Liver (tissue), 9 donors: ENCODE data around the gene SLC8A3. TPM values are rescaled to one million over a fixed set of nuclear protein-coding genes. Genes with fewer than 3 reads are reported as not detected.
A peak's percentile ranks its signal among the peaks of the same experiment; 100 is the strongest.

Experiments
- DNase-seq: peaks from one replicate; pipeline ENCODE4 v3.0.0-alpha.2; 2017; ENCODE audit warnings: low spot score
- H3K27ac ChIP-seq, 2 donors: one replicate each; pipeline ENCODE4 v1.7.0; 2013; ENCODE audit warnings: inconsistent platforms in 2 of 2, low read length in 2 of 2, control low read depth in 1 of 2, low read depth in 1 of 2, mild to moderate bottlenecking in 1 of 2
- H3K27me3 ChIP-seq, 4 donors: one replicate each; pipeline versions ENCODE4 v1.6.1 to v1.7.0; 2013; ENCODE audit warnings: low read length in 3 of 4, inconsistent platforms in 1 of 4, mild to moderate bottlenecking in 1 of 4, moderate library complexity in 1 of 4; ENCODE audit not compliant: control insufficient read depth in 4 of 4, insufficient read depth in 4 of 4
- H3K36me3 ChIP-seq, 4 donors: one replicate each; pipeline versions ENCODE4 v1.6.1 to v1.7.0; 2013; ENCODE audit warnings: low read length in 3 of 4, mild to moderate bottlenecking in 3 of 4, low read depth in 1 of 4, moderate library complexity in 1 of 4; ENCODE audit not compliant: control insufficient read depth in 4 of 4, insufficient read depth in 3 of 4
- H3K4me1 ChIP-seq, 4 donors: one replicate each; pipeline versions ENCODE4 v1.6.1 to v1.7.0; 2013; ENCODE audit warnings: low read length in 3 of 4, mild to moderate bottlenecking in 3 of 4, moderate library complexity in 1 of 4; ENCODE audit not compliant: control insufficient read depth in 4 of 4, insufficient read depth in 4 of 4
- H3K4me3 ChIP-seq, 3 donors: one replicate each; pipeline versions ENCODE4 v1.6.1 to v1.7.0; 2013; ENCODE audit warnings: low read length in 3 of 3, control low read depth in 1 of 3, low read depth in 1 of 3, mild to moderate bottlenecking in 1 of 3
- H3K9ac ChIP-seq, 2 donors: one replicate each; pipeline ENCODE4 v1.7.0; 2013; ENCODE audit warnings: low read length in 2 of 2, mild to moderate bottlenecking in 2 of 2, moderate library complexity in 2 of 2, control low read depth in 1 of 2, low read depth in 1 of 2
- H3K9me3 ChIP-seq, 4 donors: one replicate each; pipeline versions ENCODE4 v1.6.1 to v1.7.0; 2013; ENCODE audit warnings: low read length in 3 of 4; ENCODE audit not compliant: control insufficient read depth in 4 of 4
- ATF3 ChIP-seq: IDR thresholded peaks from 2 replicates; pipeline ENCODE4 v1.6.1; 2016; ENCODE audit warnings: antibody characterized with exemption
- CTCF ChIP-seq: fragments of 150-350 bp; IDR thresholded peaks from 2 replicates; pipeline ENCODE4 v1.5.1; 2017; ENCODE audit warnings: improper control_type of control experiment, low read depth, low read length; ENCODE audit not compliant: missing input control
- EGR1 ChIP-seq, 2 donors: IDR thresholded peaks; 2 replicates each; pipeline ENCODE4 v1.6.1; 2016 to 2018; ENCODE audit warnings: antibody characterized with exemption in 2 of 2, low read depth in 2 of 2
- FOXA1 ChIP-seq: IDR thresholded peaks from 2 replicates; pipeline ENCODE4 v1.6.1; 2016; ENCODE audit warnings: antibody characterized with exemption
- FOXA2 ChIP-seq: IDR thresholded peaks from 2 replicates; pipeline ENCODE4 v1.6.1; 2016; ENCODE audit warnings: antibody characterized with exemption
- GABPA ChIP-seq, 2 donors: IDR thresholded peaks in 1 of 2; conservative IDR thresholded peaks in 1 of 2; 2 replicates each; pipeline ENCODE4 v1.6.1; 2016; ENCODE audit warnings: antibody characterized with exemption in 2 of 2, mild to moderate bottlenecking in 1 of 2, moderate library complexity in 1 of 2
- HNF4A ChIP-seq, 2 donors: conservative IDR thresholded peaks; 2 replicates each; pipeline ENCODE4 v1.6.1; 2016; ENCODE audit warnings: antibody characterized with exemption in 2 of 2, mild to moderate bottlenecking in 2 of 2
- HNF4G ChIP-seq: IDR thresholded peaks from 2 replicates; pipeline ENCODE4 v1.6.1; 2016; ENCODE audit warnings: antibody characterized with exemption
- MAX ChIP-seq: IDR thresholded peaks from 2 replicates; pipeline ENCODE4 v1.6.1; 2016; ENCODE audit warnings: antibody characterized with exemption
- NR2F2 ChIP-seq: IDR thresholded peaks from 2 replicates; pipeline ENCODE4 v1.6.1; 2016; ENCODE audit warnings: antibody characterized with exemption
- RAD21 ChIP-seq, 2 donors: IDR thresholded peaks; 2 replicates each; pipeline ENCODE4 v1.6.1; 2016; ENCODE audit warnings: antibody characterized with exemption in 2 of 2, mild to moderate bottlenecking in 2 of 2
- REST ChIP-seq: IDR thresholded peaks from 2 replicates; pipeline ENCODE4 v1.6.1; 2016; ENCODE audit warnings: antibody characterized with exemption, mild to moderate bottlenecking
- RXRA ChIP-seq, 2 donors: IDR thresholded peaks; 2 replicates each; pipeline ENCODE4 v1.6.1; 2017 to 2018; ENCODE audit warnings: antibody characterized with exemption in 2 of 2, mild to moderate bottlenecking in 1 of 2
- SP1 ChIP-seq: IDR thresholded peaks from 2 replicates; pipeline ENCODE4 v1.6.1; 2018; ENCODE audit warnings: antibody characterized with exemption, mild to moderate bottlenecking
- TAF1 ChIP-seq: conservative IDR thresholded peaks from 2 replicates; pipeline ENCODE4 v1.6.1; 2016; ENCODE audit warnings: antibody characterized with exemption, mild to moderate bottlenecking
- YY1 ChIP-seq: IDR thresholded peaks from 2 replicates; pipeline ENCODE4 v1.6.1; 2016; ENCODE audit warnings: antibody characterized with exemption, mild to moderate bottlenecking
- ZBTB33 ChIP-seq: IDR thresholded peaks from 2 replicates; pipeline ENCODE4 v1.6.1; 2016; ENCODE audit warnings: antibody characterized with exemption
- WGBS: extraction: QIAGEN DNeasy Blood & Tissue Kit; methylation state at CpG from one replicate; pipeline ENCODE4 v1.1.7; 2013; 5-methylcytosine and 5-hydroxymethylcytosine counted together
- polyA plus RNA-seq, 2 donors: library from polyadenylated mRNA; stranded (reverse) in 1 of 2; unstranded in 1 of 2; fragments of 200-250 nt in 1 of 2; fragments of >200 nt in 1 of 2; fragmentation: Nextera tagmentation in 1 of 2; extraction: Ambion mirVana in 1 of 2; gene quantifications; one replicate each; pipeline versions ENCODE4 v1.2.1 to v1.2.3, GENCODE V29; 2013 to 2015
- total RNA-seq, 2 donors: library from RNA; depleted of rRNA; stranded (reverse); fragments of >200 nt; gene quantifications; one replicate each; pipeline ENCODE4 v1.2.3, GENCODE V29; 2014
- donor health status: healthy.
- donor health status: healthy.
- donor health status: healthy.
- donor health status: healthy.
- donor health status: healthy.

The SLC8A3 gene
- total and polyA plus RNA-seq, 4 donors, result 0.05 to 0.56 (median 0.10) TPM; not detected in 1

GRCh38 chr14:70048313-70048654, 140.5 kb downstream of the SLC8A3 start:
- H3K4me1 ChIP-seq, result peaks cover 0 to 7% (median 5%) of the 10 kb centered on the region in 4 donors
- 57% methylated on average over 1 of the region's 1 CpG for WGBS
- H3K4me3 ChIP-seq, result no peak overlapping the region
- H3K9me3 ChIP-seq, result no peaks in the 10 kb centered on the region
- TF ChIP-seq EGR1 (IDR thresholded peaks at IDR 0.05; ENCODE audit: low read depth in 2 of 2) (no peak), RXRA (IDR thresholded peaks at IDR 0.05) (no peak), GABPA (IDR thresholded peaks at IDR 0.05 in 1 of 2, conservative IDR thresholded peaks at IDR 0.05 in 1 of 2) (no peak)
- H3K27ac ChIP-seq, result no peak overlapping the region
- H3K27me3 ChIP-seq, result no peaks in the 10 kb centered on the region
- no peak overlapping the region for H3K9ac ChIP-seq
- H3K36me3 ChIP-seq, result no peaks in the 10 kb centered on the region
- no peak for DNase-seq

- 59% methylated on average over 3 of the region's 3 CpGs for WGBS
- H3K9me3 ChIP-seq, result no peaks in the 10 kb centered on the region
- peaks cover 0 to 7% (median 5%) of the 10 kb centered on the region in 4 donors for H3K4me1 ChIP-seq
- no peak overlapping the region for H3K9ac ChIP-seq
- H3K36me3 ChIP-seq, result no peaks in the 10 kb centered on the region
- no peak overlapping the region for H3K27ac ChIP-seq
- no peak overlapping the region for H3K4me3 ChIP-seq
- H3K27me3 ChIP-seq, result no peaks in the 10 kb centered on the region
- TF ChIP-seq ATF3 (no peak), RAD21 (IDR thresholded peaks at IDR 0.05) (no peak), YY1 (no peak), HNF4G (no peak), SP1 (no peak), RXRA (IDR thresholded peaks at IDR 0.05) (no peak), GABPA (IDR thresholded peaks at IDR 0.05 in 1 of 2, conservative IDR thresholded peaks at IDR 0.05 in 1 of 2) (no peak), EGR1 (IDR thresholded peaks at IDR 0.05; ENCODE audit: low read depth in 2 of 2) (no peak)
- no peak for DNase-seq
Measured at GRCh38 chr14:70047598-70048312, 141.0 kb downstream of the SLC8A3 start.

- H3K27me3 ChIP-seq, result no peaks in the 10 kb centered on the region
- H3K4me3 ChIP-seq, result no peak overlapping the region
- peak; percentile 72 for DNase-seq
- no peak overlapping the region for H3K9ac ChIP-seq
- H3K4me1 ChIP-seq, result peaks cover 0 to 7% (median 5%) of the 10 kb centered on the region in 4 donors
- 22% methylated on average over 22 of the region's 22 CpGs for WGBS
- no peaks in the 10 kb centered on the region for H3K36me3 ChIP-seq
- H3K9me3 ChIP-seq, result no peaks in the 10 kb centered on the region
- H3K27ac ChIP-seq, result no peak overlapping the region
- TF ChIP-seq YY1, result peak; percentile 56
- no peak for TF ChIP-seq FOXA2
- no peak for TF ChIP-seq ATF3
- TF ChIP-seq RXRA (IDR thresholded peaks at IDR 0.05), result peak in 1 of 2 donors; percentile 48
- TF ChIP-seq REST, result no peak
- no peak for TF ChIP-seq NR2F2
- TF ChIP-seq HNF4A (conservative IDR thresholded peaks at IDR 0.05), result peak in 1 of 2 donors; percentile 1
- TF ChIP-seq RAD21 (IDR thresholded peaks at IDR 0.05), result peak; percentile 96 to 99
- TF ChIP-seq SP1, result no peak
- TF ChIP-seq CTCF, result peak; percentile 84
- no peak for TF ChIP-seq TAF1
- no peak for TF ChIP-seq FOXA1
- TF ChIP-seq EGR1 (IDR thresholded peaks at IDR 0.05; ENCODE audit: low read depth in 2 of 2), result no peak
- no peak for TF ChIP-seq GABPA (IDR thresholded peaks at IDR 0.05 in 1 of 2, conservative IDR thresholded peaks at IDR 0.05 in 1 of 2)
- no peak for TF ChIP-seq HNF4G
- no peak for TF ChIP-seq ZBTB33
- TF ChIP-seq MAX, result no peak
Measured at GRCh38 chr14:70045844-70046535, 142.8 kb downstream of the SLC8A3 start.
